Uterus (tissue), 2 donors: ENCODE measurements around the gene BCL11B.

Experiments
- CTCF ChIP-seq, 4 experiments: fragments of 200-600 bp in 2 of 4; fragments of 450-650 bp in 2 of 4; sonication (generic) in 2 of 4; IDR thresholded peaks; one replicate each; pipeline ENCODE4 v1.5.1; 2016 to 2019; ENCODE audit warnings: antibody characterized with exemption in 4 of 4, mild to moderate bottlenecking in 2 of 4, moderate library complexity in 1 of 4
- POLR2A ChIP-seq, 2 donors: fragments of 450-650 bp; IDR thresholded peaks; one replicate each; pipeline ENCODE4 v1.6.1; 2016; ENCODE audit warnings: antibody characterized with exemption in 2 of 2, mild to moderate bottlenecking in 1 of 2, moderate library complexity in 1 of 2

- TF ChIP-seq CTCF (IDR thresholded peaks at IDR 0.05) (no peak), POLR2A (IDR thresholded peaks at IDR 0.05) (no peak)
Measured at GRCh38 chr14:99214701-99215100, 57.3 kb downstream of the BCL11B start.
